ENCODE measurements around the gene FBP1.

Gene FBP1

GRCh38 chr9:94650949-94651348 lies 11.6 kb upstream of the FBP1 start:
- ATAC-seq, result no peak
- TF ChIP-seq RARB (CRISPR knock-in tag; IDR thresholded peaks at IDR 0.05), result no peak

GRCh38 chr9:94649100-94649819 lies 9.9 kb upstream of the FBP1 start:
- TF ChIP-seq ISL1 (CRISPR knock-in tag; IDR thresholded peaks at IDR 0.05) (peak; percentile 60; the same call in 1 of the 2 replicates), CSRNP3 (CRISPR knock-in tag; IDR thresholded peaks at IDR 0.05) (no peak)
- ATAC-seq, result peak; percentile 76

- ATAC-seq, result no peak
- TF ChIP-seq ZFP30 (CRISPR knock-in tag; IDR thresholded peaks at IDR 0.05), result no peak
- TF ChIP-seq TOX (CRISPR knock-in tag; IDR thresholded peaks at IDR 0.05; ENCODE audit: borderline replicate concordance), result no peak
- no peak for TF ChIP-seq ZNF8 (CRISPR knock-in tag; IDR thresholded peaks at IDR 0.05)
- TF ChIP-seq PPARA (CRISPR knock-in tag; IDR thresholded peaks at IDR 0.05; ENCODE audit: borderline replicate concordance), result no peak
- no peak for TF ChIP-seq SNAI2 (CRISPR knock-in tag; IDR thresholded peaks at IDR 0.05)
- no peak for TF ChIP-seq BACH2 (CRISPR knock-in tag; IDR thresholded peaks at IDR 0.05; ENCODE audit: borderline replicate concordance)
- TF ChIP-seq RARB (CRISPR knock-in tag; IDR thresholded peaks at IDR 0.05), result no peak
- TF ChIP-seq, protein P1, sequence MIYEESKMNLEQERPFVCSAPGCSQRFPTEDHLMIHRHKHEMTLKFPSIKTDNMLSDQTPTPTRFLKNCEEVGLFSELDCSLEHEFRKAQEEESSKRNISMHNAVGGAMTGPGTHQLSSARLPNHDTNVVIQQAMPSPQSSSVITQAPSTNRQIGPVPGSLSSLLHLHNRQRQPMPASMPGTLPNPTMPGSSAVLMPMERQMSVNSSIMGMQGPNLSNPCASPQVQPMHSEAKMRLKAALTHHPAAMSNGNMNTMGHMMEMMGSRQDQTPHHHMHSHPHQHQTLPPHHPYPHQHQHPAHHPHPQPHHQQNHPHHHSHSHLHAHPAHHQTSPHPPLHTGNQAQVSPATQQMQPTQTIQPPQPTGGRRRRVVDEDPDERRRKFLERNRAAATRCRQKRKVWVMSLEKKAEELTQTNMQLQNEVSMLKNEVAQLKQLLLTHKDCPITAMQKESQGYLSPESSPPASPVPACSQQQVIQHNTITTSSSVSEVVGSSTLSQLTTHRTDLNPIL (CRISPR knock-in tag; IDR thresholded peaks at IDR 0.05; ENCODE audit: low read depth), result no peak
- no peak for TF ChIP-seq ZNF70 (CRISPR knock-in tag; IDR thresholded peaks at IDR 0.05)
- TF ChIP-seq ZNF565 (CRISPR knock-in tag; conservative IDR thresholded peaks at IDR 0.05; ENCODE audit: low read depth), result no peak
- TF ChIP-seq CSDC2 (CRISPR knock-in tag; IDR thresholded peaks at IDR 0.05), result no peak
Measured at GRCh38 chr9:94648185-94648584, 8.9 kb upstream of the FBP1 start.

DNA sequence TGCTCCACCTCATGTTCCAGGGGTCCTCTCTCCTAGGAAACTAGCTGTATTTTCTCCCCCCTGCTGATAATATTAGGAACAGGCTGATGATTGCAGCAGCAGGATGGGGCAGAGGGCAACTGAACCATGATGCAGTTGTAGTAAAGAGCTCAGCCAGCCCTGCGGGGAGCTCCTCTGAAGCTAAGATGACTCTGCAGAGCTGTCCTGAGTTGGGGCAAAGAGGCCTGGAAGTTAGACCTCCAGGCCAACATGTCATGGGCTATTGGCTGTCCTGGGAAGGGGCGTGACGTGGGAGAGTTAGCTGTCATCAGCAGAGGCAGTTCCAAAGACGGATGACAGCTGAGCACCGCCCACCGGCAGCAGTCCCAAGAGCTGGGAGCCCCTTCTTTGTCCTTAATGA lies 6.6 kb upstream of the FBP1 start:
- no peak for ATAC-seq
- no peak for TF ChIP-seq OSR1 (CRISPR knock-in tag; IDR thresholded peaks at IDR 0.05)

DNA sequence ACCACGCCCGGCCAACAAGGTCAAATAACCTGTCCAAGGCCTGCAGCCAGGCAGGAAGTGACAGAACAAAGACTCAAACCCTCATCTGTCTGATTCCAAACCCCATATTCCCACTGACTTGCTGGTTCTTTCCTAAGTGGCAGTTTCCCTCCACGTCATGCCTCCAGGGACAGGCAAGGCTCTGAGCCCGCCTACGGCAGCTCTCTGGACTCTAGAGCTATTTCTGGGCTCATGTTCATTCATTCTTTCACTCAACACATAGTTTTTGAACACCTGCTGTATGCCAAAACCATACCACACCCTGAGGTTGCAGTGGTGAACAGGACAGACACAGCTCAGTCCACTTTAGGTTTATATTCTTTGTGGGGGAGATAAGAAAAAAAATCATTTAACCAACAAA lies 5.2 kb upstream of the FBP1 start:
- no peak for ATAC-seq
- TF ChIP-seq TSHZ2 (CRISPR knock-in tag; IDR thresholded peaks at IDR 0.05) (no peak), ZNF8 (CRISPR knock-in tag; IDR thresholded peaks at IDR 0.05) (no peak), ESRRG (CRISPR knock-in tag; IDR thresholded peaks at IDR 0.05) (no peak), ZNF70 (CRISPR knock-in tag; IDR thresholded peaks at IDR 0.05) (no peak), POU6F1 (CRISPR knock-in tag; IDR thresholded peaks at IDR 0.05; ENCODE audit: borderline replicate concordance, low read depth) (no peak), ZFP3 (CRISPR knock-in tag; IDR thresholded peaks at IDR 0.05) (no peak), CSRNP3 (CRISPR knock-in tag; IDR thresholded peaks at IDR 0.05) (no peak), TCF4 (CRISPR knock-in tag; IDR thresholded peaks at IDR 0.05; ENCODE audit: borderline replicate concordance) (no peak), SNAI2 (CRISPR knock-in tag; IDR thresholded peaks at IDR 0.05) (no peak), ARNTL (CRISPR knock-in tag; IDR thresholded peaks at IDR 0.05; ENCODE audit: borderline replicate concordance, low read depth) (no peak), OSR1 (CRISPR knock-in tag; IDR thresholded peaks at IDR 0.05) (no peak), BACH2 (CRISPR knock-in tag; IDR thresholded peaks at IDR 0.05; ENCODE audit: borderline replicate concordance) (no peak), PATZ1 (CRISPR knock-in tag; IDR thresholded peaks at IDR 0.05; ENCODE audit: borderline replicate concordance) (no peak), ZFP30 (CRISPR knock-in tag; IDR thresholded peaks at IDR 0.05) (no peak), RARB (CRISPR knock-in tag; IDR thresholded peaks at IDR 0.05) (no peak), GLIS3 (CRISPR knock-in tag; IDR thresholded peaks at IDR 0.05) (no peak), CSDC2 (CRISPR knock-in tag; IDR thresholded peaks at IDR 0.05) (no peak)
- TF ChIP-seq, protein P1 (CRISPR knock-in tag; IDR thresholded peaks at IDR 0.05; ENCODE audit: low read depth), result no peak

All from SK-N-SH treated with all-trans-retinoic acid at 6 μM for 48 hours (cell line).